GM19463 (cell line): ENCODE data around the gene SH3BP1.

Experiments used
- ATAC-seq: cut with Tn5 transposase; IDR thresholded peaks from one replicate; pipeline ENCODE4 v1.9.1; 2021; ENCODE audit warnings: mild to moderate bottlenecking, moderate library complexity; ENCODE audit not compliant: unreplicated experiment

Gene SH3BP1

GRCh38 chr22:37616201-37617083 lies 23.0 kb upstream of the SH3BP1 start:
- no peak for ATAC-seq

DNA sequence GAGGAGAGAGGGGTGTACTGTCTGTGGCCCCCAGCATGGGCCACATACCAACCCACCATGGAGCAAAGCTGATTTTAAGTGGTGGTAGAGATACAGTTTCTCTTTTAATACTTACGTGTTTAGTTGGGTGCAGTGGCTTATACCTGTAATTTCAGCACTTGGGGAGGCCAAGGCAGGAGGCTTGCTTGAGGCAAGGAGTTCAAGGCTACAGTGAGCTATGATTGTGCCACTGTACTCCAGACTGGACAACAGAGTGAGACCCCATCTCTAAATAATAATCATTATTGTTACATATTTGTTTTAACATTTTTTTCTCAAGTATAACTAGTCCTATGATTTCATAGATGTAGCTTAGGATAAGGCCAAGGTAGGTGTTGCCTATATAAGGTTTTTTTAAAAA lies 22.0 kb upstream of the SH3BP1 start:
- ATAC-seq = no peak

DNA sequence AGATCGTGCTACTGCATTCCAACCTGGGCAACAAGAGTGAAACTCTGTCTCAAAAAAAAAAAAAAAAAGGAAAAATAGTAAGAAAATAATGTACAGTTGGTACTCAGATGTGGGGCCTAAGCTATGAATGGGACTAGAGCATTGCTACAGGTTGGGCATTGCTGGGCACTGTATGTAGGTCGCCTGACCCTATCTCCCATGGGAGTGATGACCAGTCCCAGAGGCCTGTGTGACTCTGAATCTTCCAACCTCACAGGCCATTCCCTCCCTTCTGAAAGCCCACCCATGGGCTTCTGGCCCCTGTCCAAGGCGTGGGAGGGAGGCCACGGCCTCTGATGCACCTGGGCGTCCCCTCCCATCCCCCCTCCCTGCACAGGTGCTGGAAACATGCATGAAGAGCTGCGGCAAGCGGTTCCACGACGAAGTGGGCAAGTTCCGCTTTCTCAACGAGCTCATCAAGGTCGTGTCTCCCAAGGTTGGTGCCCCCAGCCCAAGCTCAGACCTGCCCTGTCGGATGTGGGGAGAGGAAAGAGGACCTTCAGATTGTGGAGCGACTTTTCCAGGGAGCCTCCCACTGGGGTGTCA lies 21.3 kb upstream of the SH3BP1 start:
- no peak for ATAC-seq

DNA sequence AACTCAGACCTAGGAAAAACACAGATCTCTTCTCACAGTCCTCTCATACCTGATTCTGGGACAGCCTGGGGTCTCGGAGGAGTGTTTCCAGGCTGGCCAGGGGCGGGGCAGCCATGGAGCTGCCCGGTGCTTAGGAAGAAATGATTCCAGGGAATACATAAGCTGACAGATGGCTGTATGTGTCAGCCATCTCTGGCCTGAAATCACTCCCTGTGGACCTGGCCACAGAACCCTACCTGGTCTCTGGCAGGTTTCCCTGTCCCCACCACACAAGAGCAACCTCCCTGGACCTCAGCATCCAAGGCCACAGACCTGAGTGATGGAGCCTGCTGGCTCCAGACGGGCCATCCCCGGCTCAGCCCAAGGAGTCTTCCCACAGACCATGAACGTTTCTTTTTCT lies 20.8 kb upstream of the SH3BP1 start:
- ATAC-seq = no peak

DNA sequence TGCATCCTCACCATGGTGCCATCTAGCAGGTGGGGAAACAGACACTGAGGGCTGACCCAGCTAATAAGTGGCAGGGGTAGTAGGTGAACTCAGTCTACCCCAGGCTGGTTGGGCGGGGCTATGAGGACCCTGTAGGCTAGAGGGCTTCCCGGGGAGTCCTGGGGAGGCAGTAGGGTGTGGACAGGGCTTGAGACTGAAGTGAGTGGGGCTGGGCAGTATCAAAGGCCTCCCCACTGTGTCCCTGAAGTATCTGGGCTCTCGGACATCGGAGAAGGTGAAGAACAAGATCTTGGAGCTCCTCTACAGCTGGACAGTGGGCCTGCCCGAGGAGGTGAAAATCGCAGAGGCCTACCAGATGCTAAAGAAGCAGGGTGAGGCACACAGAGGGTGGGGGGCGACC lies 19.5 kb upstream of the SH3BP1 start:
- ATAC-seq = no peak

GRCh38 chr22:37621352-37621860 lies 18.1 kb upstream of the SH3BP1 start:
- ATAC-seq = no peak

GRCh38 chr22:37623075-37624016 lies 16.1 kb upstream of the SH3BP1 start:
- no peak for ATAC-seq

DNA sequence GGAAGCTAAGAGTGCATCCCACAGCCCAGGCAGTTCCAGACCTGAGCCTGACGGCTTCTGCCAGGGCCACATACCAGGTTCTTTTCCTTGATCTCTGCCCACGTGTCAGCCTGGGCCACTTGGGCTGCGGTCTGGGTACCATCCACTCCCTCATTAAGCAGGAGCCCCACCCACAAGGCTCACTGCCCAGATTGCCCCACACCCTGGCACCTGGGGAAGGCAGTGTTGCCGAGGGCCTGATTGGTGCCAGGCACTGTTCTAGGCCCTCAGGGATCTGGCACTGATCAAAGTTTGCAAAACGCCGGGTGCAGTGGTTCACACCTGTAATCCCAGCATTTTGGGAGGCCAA lies 15.5 kb upstream of the SH3BP1 start:
- ATAC-seq = no peak

DNA sequence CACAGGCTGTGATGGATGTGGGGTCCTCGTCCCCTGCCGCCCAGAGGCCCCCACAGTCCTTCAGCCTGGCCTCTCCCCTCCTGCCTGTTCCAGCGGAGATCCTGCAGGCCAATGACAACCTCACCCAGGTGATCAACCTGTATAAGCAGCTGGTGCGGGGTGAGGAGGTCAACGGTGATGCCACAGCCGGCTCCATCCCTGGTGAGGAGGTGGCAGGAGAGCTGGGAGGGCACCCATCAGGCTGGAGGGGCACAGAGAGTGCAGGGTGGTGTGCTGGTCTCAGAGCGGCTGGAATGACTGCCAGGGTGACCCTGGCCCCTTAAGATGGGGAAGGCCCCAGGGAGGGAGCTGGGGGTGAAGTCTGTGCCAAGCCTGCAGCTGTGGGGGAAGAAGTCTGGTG lies 14.6 kb upstream of the SH3BP1 start:
- no peak for ATAC-seq

GRCh38 chr22:37625737-37626136 lies 13.7 kb upstream of the SH3BP1 start:
- no peak for ATAC-seq

GRCh38 chr22:37626144-37626543 lies 13.3 kb upstream of the SH3BP1 start:
- ATAC-seq = no peak

GRCh38 chr22:37626556-37627075 lies 12.9 kb upstream of the SH3BP1 start:
- no peak for ATAC-seq

GRCh38 chr22:37627121-37627520 lies 12.3 kb upstream of the SH3BP1 start:
- ATAC-seq = no peak

GRCh38 chr22:37627545-37627944 lies 11.9 kb upstream of the SH3BP1 start:
- no peak for ATAC-seq

GRCh38 chr22:37628830-37629229 lies 10.6 kb upstream of the SH3BP1 start:
- no peak for ATAC-seq

GRCh38 chr22:37629928-37630327 lies 9.5 kb upstream of the SH3BP1 start:
- ATAC-seq = no peak

- ATAC-seq = no peak
Measured at GRCh38 chr22:37630839-37631435, 8.5 kb upstream of the SH3BP1 start.

- no peak for ATAC-seq
Measured at GRCh38 chr22:37631448-37632173, 7.9 kb upstream of the SH3BP1 start.

GRCh38 chr22:37632174-37633088 lies 7.0 kb upstream of the SH3BP1 start:
- ATAC-seq = peak; percentile 11
